Measurements from ENCODE around the gene NHLH1.
A peak's percentile ranks its signal among the peaks of the same experiment; 100 is the strongest.
"Not testable (repeated sequence)": the region's sequence is repeated elsewhere in the genome, so short reads cannot be mapped to it uniquely, and the experiment has no call there.

Gene NHLH1

DNA sequence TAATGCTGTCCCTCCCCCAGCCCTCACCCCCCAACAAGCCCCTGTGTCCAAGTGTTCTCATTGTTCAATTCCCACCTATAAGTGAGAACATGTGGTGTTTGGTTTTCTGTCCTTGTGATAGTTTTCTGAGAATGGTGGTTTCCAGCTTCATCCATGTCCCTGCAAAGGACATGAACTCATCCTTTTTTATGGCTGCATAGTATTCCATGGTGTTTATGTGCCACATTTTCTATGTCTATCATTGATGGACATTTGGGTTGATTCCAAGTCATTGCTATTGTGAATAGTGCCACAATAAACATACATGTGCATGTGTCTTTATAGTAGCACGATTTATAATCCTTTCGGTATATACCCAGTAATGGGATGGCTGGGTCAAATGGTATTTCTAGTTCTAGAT, 17.9 kb downstream of the NHLH1 start:
- DNase-seq: not testable (repeated sequence)

GRCh38 chr1:160388406-160388805, 21.5 kb downstream of the NHLH1 start:
- DNase-seq: not testable (repeated sequence)

DNA sequence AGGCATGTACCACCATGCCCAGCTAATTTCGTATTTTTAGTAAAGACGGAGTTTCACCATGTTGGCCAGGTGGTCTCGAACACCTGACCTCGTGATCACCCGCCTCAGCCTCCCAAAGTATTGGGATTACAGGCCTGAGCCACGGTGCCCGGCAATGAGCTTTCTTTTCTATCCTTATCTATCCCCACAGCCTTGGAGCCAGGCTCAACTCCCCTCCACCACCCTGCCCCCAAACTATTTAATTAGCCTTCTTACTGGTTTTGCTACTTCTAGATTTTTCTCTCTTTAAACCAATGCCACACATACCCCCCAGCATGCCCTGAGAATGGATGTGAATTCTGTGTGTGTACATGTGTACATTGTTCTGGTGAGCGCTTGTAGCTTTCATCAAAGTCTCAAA, 27.8 kb downstream of the NHLH1 start:
- no peak for DNase-seq

DNA sequence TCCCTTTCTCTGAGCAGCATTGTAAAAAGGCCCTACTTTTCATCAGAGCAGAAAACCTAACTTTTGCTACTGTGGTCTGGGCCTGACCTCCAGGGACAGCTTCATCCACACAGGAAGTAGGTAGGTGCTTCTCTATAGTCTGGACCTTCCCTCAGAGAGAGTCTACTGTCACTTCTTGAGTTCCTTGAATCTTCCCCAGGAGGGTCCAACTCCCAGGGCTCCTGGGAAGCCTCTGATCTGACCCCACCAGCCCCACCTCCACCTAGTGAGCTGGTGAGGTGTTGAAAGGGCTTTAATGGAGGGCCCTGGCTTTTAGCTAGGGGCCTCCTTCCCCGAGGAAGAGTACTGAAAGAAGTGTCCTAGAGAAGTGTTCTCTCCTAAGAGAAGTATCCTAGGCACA, 30.8 kb downstream of the NHLH1 start:
- DNase-seq: no peak

DNA sequence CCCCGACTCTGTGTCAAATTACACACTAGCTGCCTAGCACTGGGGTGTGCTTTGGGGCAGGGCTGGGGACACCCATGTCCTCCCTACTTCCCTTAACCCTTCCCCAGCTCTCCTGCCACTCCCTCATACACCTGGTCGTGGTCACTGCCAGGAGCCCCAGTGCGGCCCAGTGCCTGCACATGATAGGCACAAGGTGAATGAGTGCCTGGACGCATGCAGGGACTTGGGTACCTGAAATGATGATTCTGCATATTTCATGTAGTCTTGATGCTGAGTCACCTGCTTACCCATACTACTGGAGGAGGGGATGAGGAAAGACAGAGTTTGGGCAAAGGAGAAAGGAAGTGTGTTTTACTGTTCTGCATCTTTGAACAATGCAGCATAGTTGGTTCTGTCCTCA, 32.0 kb downstream of the NHLH1 start:
- DNase-seq: no peak

DNA sequence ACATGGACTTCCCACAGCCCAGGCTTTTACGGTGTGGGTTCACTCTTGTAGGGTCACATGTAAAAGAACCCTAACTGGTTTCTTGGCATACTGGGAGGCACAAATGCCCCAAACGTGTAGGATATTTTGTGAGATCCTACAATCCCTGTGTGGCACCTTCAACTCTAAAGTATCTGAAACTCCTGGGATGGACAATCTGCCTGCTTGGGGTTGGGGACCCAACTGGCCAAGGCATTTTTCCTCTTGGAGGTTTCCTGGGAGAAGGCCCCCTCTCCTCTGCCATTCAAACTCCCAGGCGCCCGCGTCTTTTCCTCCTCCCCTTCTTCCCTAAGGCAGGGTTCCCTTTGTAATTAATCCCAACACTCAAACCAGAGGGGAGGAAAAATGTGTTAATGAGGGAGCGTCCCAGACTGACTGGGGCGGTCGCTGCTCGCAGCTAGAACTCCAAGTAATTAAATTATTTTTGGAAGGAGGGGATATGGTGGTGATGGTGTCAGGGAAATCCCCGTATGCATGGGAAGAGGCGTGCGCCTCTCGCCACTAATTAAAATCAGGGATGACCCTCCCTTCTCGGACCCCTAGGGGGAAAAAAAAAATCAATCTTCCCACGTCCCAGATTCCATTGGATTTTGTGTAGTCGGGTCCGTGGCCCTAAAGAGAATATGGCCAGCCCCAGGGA, 32.8 kb downstream of the NHLH1 start:
- DNase-seq: no peak

DNA sequence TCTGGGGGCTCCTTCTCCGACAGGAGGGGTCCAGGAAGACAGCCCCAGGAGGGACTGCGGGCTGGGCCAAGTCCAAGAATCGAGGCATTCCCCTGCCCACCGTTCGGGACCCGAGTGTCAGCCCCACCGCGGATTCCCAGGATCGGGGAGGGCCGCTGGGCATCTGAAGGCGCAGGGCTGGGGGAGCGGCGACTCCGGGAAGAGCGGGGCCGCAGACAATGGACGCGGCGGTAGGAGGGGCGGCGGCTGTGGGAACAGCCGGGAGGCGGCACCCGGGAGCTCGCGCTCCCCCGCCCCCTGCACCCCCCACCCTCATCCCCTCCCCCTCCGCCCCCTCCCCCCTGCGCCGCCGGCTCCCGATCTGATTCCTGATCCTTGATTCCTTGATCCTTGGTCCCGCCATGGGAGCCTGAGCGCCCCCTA, 33.4 kb downstream of the NHLH1 start, which contains the start of gene VANGL2:
Gene VANGL2 (plus strand): TSS at position 342 of the 423 bp plus-strand sequence. CDS start 15,274 bp downstream, outside the sequence.
- peak; percentile 22 for DNase-seq

- peak; percentile 8 for DNase-seq
Measured at GRCh38 chr1:160400646-160401486, 34.0 kb downstream of the NHLH1 start.

DNA sequence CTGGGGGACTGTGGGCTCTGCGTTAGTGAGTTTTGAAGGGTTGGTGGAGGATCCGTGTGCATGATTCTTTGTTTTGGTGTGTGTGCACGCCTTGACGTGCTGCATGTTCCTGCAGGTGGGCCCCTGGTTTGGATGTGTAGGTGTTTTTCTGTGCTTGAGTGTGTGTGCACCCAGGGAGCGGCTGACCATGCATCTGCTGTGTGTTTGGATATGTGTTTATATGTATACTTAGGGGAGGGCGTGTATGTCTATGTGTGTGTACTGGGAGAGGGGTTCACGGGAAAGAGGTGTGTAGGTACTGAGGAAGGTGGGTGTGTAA, 34.6 kb downstream of the NHLH1 start:
- no peak for DNase-seq

- no peak for DNase-seq
Measured at GRCh38 chr1:160402001-160402795, 35.3 kb downstream of the NHLH1 start.

DNA sequence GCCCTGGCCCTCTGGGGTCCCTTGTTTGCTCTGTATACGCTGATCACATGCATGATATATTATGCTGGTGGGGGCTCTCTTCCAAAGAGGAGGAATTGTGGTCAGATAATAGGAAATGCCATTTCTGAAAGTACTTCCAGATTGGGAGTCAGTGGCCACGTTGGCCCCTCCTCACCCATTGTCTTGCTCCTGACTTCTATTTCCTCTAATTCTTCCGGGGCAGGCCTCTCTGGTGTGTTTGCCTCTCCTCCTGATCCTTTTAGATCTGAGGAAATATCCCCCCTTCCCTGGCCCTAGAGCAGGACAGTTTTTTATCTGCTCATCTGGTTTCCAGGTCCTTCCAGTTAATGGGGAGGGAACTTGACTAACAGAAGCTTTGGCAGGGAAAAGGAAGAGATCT, 36.4 kb downstream of the NHLH1 start:
- DNase-seq: no peak

DNA sequence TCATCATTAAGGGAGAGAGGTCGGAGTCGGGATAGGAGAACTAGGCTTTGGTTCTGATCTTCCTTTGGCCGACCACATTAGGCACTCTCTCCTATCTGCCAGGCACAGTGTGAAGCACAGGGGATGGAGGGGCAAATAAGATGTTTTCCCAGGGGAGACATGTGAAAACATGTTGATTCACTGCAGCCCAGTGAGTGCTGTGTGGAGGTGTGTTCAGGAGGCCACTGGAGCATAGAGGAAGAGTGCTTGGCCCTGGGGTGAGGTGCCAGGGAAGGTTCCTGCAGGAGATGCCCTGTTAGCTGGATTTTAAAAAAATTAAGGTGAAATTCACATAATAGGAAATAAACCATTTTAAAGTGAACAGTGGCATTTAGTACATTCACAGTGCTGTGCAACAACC, 37.2 kb downstream of the NHLH1 start:
- no peak for DNase-seq

GRCh38 chr1:160405331-160405877, 38.5 kb downstream of the NHLH1 start:
- no peak for DNase-seq

- DNase-seq: no peak
Measured at GRCh38 chr1:160406131-160406968, 39.5 kb downstream of the NHLH1 start.

GRCh38 chr1:160407839-160408801, 41.2 kb downstream of the NHLH1 start:
- DNase-seq: no peak

GRCh38 chr1:160408864-160409263, 42.0 kb downstream of the NHLH1 start:
- no peak for DNase-seq

- no peak for DNase-seq
Measured at GRCh38 chr1:160409486-160409885, 42.6 kb downstream of the NHLH1 start.

GRCh38 chr1:160410406-160411005, 43.6 kb downstream of the NHLH1 start:
- DNase-seq: peak; percentile 86

- no peak for DNase-seq
Measured at GRCh38 chr1:160411271-160412027, 44.6 kb downstream of the NHLH1 start.

GRCh38 chr1:160412028-160412362, 45.1 kb downstream of the NHLH1 start:
- no peak for DNase-seq

Data from DMS153 (cell line).